Heart left ventricle (tissue), 13 donors: ENCODE measurements around the gene ZG16B.

Source experiments
- POLR2A ChIP-seq, 2 donors: fragments of 450-650 bp; IDR thresholded peaks; one replicate each; pipeline ENCODE4 v1.6.1; 2017; ENCODE audit warnings: antibody characterized with exemption in 2 of 2, mild to moderate bottlenecking in 2 of 2, moderate library complexity in 2 of 2
- TF ChIP-seq, protein P1 (sequence below), 12 donors: fragments of 200-600 bp; sonication (generic) in 4 of 12; IDR thresholded peaks; one replicate each; pipeline versions ENCODE4 v1.5.0 to v1.8.0; 2018 to 2022; ENCODE audit warnings: antibody characterized with exemption in 12 of 12, mild to moderate bottlenecking in 5 of 12
- donor health status: ischemic (EF 13 %, LVEDD 7.1; RV severe dilation, severe dysfunction).
- donor health status: DM: no; HTN: yes; CAD: no.
- donor health status: DM: no; HTN: no; CAD: no.
- donor health status: ischemic (EF 25% LVEDD 6.9; RV normal size, moderate dysfunction).
- donor health status: ischemic (EF 25% LVEDD 5.7; RV mildly dilated, moderate dysfunction).
- donor health status: ischemic (EF 35%, LVEDD 5.7; RV mildly dilated, moderate dysfunction).
- donor health status: nonischemic (EF 11% LVEDD 7.7; RV severe dilation, severe dysfunction).
- donor health status: DM: yes; HTN: yes; CAD: no.
- donor health status: PGD.
- donor health status: ischemic (EF 29% LVEDD 5.4; RV normal size, mild dysfunction).
- donor health status: nonischemic (EF 23%, LVEDD 6.1; RV moderate dilation, normal function).

DNA sequence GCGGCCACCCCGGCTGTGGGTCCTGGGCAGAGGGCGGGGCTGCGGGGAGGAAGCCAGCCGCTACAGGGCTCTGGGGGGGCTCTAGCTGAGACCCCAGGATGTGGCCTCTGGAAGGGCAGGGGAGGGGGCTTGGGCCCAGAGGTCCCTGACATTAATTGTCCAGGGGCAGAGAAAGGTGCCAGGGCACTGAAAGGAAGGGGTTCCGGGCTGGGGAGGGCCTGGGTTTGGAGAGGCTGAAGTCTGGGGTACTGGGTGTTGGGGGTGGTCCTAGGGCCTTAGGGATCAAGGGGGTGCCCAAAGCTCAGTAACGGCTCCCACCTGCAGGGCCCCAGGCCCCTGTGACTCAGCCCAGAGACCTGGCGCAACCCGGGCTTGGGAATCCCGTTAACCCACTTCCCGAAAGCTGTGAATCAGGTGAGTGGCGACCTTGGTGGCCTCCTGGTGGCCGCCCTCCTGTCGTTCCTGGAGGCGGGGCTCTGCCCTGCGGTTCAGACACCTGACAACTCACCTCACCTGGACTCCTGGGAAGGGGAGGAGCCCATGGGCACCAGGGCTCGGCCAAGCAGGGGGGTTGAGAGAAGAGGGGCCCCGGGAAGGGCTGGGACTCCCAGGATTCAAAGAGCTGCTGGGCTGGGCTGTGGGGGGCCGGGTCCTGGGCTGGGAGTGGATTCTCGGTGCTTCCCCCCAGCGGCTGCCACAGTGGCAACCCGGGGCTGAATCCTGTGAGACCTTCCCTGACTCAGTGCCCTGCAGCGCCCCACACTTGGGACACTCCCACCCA is 28.3 kb downstream of the ZG16B start:
- TF ChIP-seq POLR2A (IDR thresholded peaks at IDR 0.05) = no peak
- TF ChIP-seq, protein P1, sequence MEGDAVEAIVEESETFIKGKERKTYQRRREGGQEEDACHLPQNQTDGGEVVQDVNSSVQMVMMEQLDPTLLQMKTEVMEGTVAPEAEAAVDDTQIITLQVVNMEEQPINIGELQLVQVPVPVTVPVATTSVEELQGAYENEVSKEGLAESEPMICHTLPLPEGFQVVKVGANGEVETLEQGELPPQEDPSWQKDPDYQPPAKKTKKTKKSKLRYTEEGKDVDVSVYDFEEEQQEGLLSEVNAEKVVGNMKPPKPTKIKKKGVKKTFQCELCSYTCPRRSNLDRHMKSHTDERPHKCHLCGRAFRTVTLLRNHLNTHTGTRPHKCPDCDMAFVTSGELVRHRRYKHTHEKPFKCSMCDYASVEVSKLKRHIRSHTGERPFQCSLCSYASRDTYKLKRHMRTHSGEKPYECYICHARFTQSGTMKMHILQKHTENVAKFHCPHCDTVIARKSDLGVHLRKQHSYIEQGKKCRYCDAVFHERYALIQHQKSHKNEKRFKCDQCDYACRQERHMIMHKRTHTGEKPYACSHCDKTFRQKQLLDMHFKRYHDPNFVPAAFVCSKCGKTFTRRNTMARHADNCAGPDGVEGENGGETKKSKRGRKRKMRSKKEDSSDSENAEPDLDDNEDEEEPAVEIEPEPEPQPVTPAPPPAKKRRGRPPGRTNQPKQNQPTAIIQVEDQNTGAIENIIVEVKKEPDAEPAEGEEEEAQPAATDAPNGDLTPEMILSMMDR (IDR thresholded peaks at IDR 0.05) = no peak
